OCI-LY7 (cell line): ENCODE measurements around the gene JAKMIP3. TPM values are rescaled to one million over a fixed set of nuclear protein-coding genes. Genes with fewer than 3 reads are reported as not detected.

Experiments
- BruUV-seq: library from RNA; stranded (reverse); fragments of 400-500 nt; replicated peaks from 2 replicates; lab custom pipeline; 2021; lab: Mats Ljungman, UMichigan
- CTCF ChIA-PET: fragments of 300-600 bp; sonication (Branson Sonifier 250); formaldehyde crosslinking; loops from one replicate; lab custom pipeline; 2022; ENCODE audit warnings: antibody characterized with exemption; ENCODE audit not compliant: unreplicated experiment; lab: Charles Lee
- POLR2A ChIA-PET: fragments of 300-600 bp; sonication (Branson Sonifier 250); formaldehyde crosslinking; loops from one replicate; lab custom pipeline; 2022; ENCODE audit warnings: antibody characterized with exemption; lab: Charles Lee
- DNase-seq: peaks from one replicate; pipeline ENCODE4 v3.0.0-alpha.2; 2015; ENCODE audit warnings: low spot score
- H2AFZ ChIP-seq: fragments of 200-600 bp; sonication (generic), shearing (Covaris generic); 2 replicates; pipeline ENCODE4 v1.6.1; 2014; ENCODE audit warnings: mild to moderate bottlenecking, antibody characterized with exemption, low read length, moderate library complexity
- H3K27ac ChIP-seq: fragments of 200-600 bp; sonication (generic); 2 replicates; pipeline ENCODE4 v1.5.1; 2014; ENCODE audit warnings: mixed run types, low read depth, mild to moderate bottlenecking, moderate library complexity, low read length, inconsistent platforms; ENCODE audit not compliant: poor library complexity, severe bottlenecking
- H3K36me3 ChIP-seq: fragments of 200-600 bp; sonication (generic); 2 replicates; pipeline ENCODE4 v1.6.1; 2014; ENCODE audit warnings: mild to moderate bottlenecking, antibody characterized with exemption, low read length, moderate library complexity, mixed read lengths; ENCODE audit not compliant: insufficient read depth
- H3K4me1 ChIP-seq: fragments of 200-600 bp; sonication (generic); 2 replicates; pipeline ENCODE4 v1.5.1; 2014; ENCODE audit warnings: mild to moderate bottlenecking, low read length; ENCODE audit not compliant: insufficient read depth, poor library complexity, severe bottlenecking
- H3K4me2 ChIP-seq: fragments of 200-600 bp; sonication (generic); 2 replicates; pipeline ENCODE4 v1.6.1; 2014; ENCODE audit warnings: mild to moderate bottlenecking, low read length
- H3K4me3 ChIP-seq: fragments of 200-600 bp; sonication (generic); 2 replicates; pipeline ENCODE4 v1.5.1; 2014; ENCODE audit warnings: mild to moderate bottlenecking, low read depth, low read length; ENCODE audit not compliant: poor library complexity, severe bottlenecking
- H3K79me2 ChIP-seq: fragments of 200-600 bp; sonication (generic); 2 replicates; pipeline ENCODE4 v1.6.1; 2016; ENCODE audit warnings: low read depth, mild to moderate bottlenecking, low read length, moderate library complexity, mixed read lengths; ENCODE audit not compliant: insufficient read depth
- H3K9me2 ChIP-seq: fragments of 200-600 bp; sonication (generic); 2 replicates; pipeline ENCODE4 v1.6.1; 2016; ENCODE audit warnings: mild to moderate bottlenecking, low read length, mixed read lengths; ENCODE audit not compliant: insufficient read depth
- H3K9me3 ChIP-seq: fragments of 200-600 bp; sonication (generic); 2 replicates; pipeline ENCODE4 v1.6.1; 2014; ENCODE audit warnings: mild to moderate bottlenecking, mixed run types, low read length, mixed read lengths
- H4K20me1 ChIP-seq: fragments of 200-600 bp; sonication (generic); 2 replicates; pipeline ENCODE4 v1.6.1; 2014; ENCODE audit warnings: mild to moderate bottlenecking, antibody characterized with exemption, low read length, moderate library complexity, mixed read lengths; ENCODE audit not compliant: insufficient read depth
- EZH2phosphoT487 ChIP-seq: fragments of 200-600 bp; sonication (generic); IDR thresholded peaks from 2 replicates; pipeline ENCODE4 v1.6.1; 2018; ENCODE audit warnings: low read depth, borderline replicate concordance, mild to moderate bottlenecking, mixed run types, antibody characterized with exemption, low read length, moderate library complexity, mixed read lengths
- intact Hi-C: fragments of 100-400 bp; cut with micrococcal nuclease; formaldehyde crosslinking; loops from one replicate; pipeline ENCODE4 v1.10.0; 2022; ENCODE audit not compliant: unreplicated experiment
- total RNA-seq, 2 experiments: library from RNA; depleted of rRNA in 1 of 2; stranded (reverse); fragments of >200 nt in 1 of 2; shearing (Covaris generic) in 1 of 2; gene quantifications; 2 replicates each; pipeline ENCODE4 v1.2.3, GENCODE V29; 2014 to 2022
- TF ChIP-seq, protein P1 (sequence below): fragments of 200-600 bp; sonication (generic); conservative IDR thresholded peaks from 2 replicates; pipeline ENCODE4 v1.5.1; 2014; ENCODE audit warnings: mild to moderate bottlenecking, antibody characterized with exemption, low read length, moderate library complexity, mixed read lengths

JAKMIP3 gene
- total RNA-seq, 2 experiments from 2014 or later: 0.54 to 0.89 TPM

GRCh38 chr10:132058793-132059759 lies 6.7 kb upstream of the JAKMIP3 start:
- intact Hi-C loops: no loop called here
- no peak overlapping the region for H2AFZ ChIP-seq
- no peaks in the 10 kb centered on the region for H3K4me1 ChIP-seq
- no peak overlapping the region for H3K4me2 ChIP-seq
- H3K79me2 ChIP-seq: no peaks in the 10 kb centered on the region
- POLR2A ChIA-PET: no interaction called here
- H3K36me3 ChIP-seq: no peaks in the 10 kb centered on the region
- H3K27ac ChIP-seq: no peak overlapping the region
- no TSS peak for BruUV-seq
- no peaks in the 10 kb centered on the region for H3K9me2 ChIP-seq
- no peak overlapping the region for H3K4me3 ChIP-seq
- no peaks in the 10 kb centered on the region for H4K20me1 ChIP-seq
- no peak for DNase-seq
- CTCF ChIA-PET: no interaction called here
- no peaks in the 10 kb centered on the region for H3K9me3 ChIP-seq
- TF ChIP-seq, protein P1, sequence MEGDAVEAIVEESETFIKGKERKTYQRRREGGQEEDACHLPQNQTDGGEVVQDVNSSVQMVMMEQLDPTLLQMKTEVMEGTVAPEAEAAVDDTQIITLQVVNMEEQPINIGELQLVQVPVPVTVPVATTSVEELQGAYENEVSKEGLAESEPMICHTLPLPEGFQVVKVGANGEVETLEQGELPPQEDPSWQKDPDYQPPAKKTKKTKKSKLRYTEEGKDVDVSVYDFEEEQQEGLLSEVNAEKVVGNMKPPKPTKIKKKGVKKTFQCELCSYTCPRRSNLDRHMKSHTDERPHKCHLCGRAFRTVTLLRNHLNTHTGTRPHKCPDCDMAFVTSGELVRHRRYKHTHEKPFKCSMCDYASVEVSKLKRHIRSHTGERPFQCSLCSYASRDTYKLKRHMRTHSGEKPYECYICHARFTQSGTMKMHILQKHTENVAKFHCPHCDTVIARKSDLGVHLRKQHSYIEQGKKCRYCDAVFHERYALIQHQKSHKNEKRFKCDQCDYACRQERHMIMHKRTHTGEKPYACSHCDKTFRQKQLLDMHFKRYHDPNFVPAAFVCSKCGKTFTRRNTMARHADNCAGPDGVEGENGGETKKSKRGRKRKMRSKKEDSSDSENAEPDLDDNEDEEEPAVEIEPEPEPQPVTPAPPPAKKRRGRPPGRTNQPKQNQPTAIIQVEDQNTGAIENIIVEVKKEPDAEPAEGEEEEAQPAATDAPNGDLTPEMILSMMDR: no peak
- no peak for TF ChIP-seq EZH2phosphoT487

DNA sequence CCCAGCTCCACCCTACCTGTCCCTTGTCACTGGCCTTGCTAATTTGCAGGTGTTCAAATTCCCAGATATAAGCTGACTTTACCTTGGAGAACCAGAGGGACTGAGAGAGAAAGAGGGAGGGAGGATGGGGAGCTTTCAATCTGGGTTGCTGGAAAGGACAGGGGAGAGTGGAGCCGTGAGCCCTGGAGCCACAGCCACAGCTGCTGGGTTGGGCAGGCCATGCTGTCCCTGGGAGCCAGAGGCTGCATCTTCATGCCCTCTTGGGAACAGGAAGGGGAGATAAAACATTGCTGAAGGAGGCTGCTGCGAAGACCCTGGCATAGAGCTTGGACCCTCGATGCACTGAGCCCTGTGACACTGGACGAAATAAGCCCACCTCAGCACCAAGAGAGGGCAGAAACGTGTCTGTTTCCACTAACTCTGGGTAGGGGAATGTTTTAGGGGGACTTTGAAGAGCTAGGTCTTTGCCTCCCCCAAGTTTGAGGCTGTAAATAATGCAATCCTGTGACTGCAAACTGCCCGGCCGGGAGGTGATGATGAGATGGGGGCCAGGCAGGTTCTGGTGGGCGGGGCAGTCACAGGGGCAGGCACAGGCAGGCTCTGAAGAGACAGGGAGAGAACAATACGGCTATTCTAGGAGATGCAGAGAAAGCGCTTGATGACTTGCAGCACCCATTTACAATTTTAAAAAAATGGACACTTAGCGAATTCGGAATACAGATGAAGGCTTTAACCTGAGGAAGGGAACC lies 5.8 kb upstream of the JAKMIP3 start:
- Histone ChIP-seq H3K36me3 (no peaks in the 10 kb centered on the region), H3K4me2 (no peak overlapping the region), H3K9me3 (no peaks in the 10 kb centered on the region), H3K79me2 (no peaks in the 10 kb centered on the region), H3K9me2 (no peaks in the 10 kb centered on the region), H2AFZ (no peak overlapping the region), H3K4me3 (no peak overlapping the region), H3K4me1 (no peaks in the 10 kb centered on the region), H3K27ac (no peak overlapping the region), H4K20me1 (no peaks in the 10 kb centered on the region)
- TF ChIP-seq, protein P1: no peak
- TF ChIP-seq EZH2phosphoT487: no peak
- intact Hi-C loops: no loop called here
- CTCF ChIA-PET: no interaction called here
- DNase-seq: no peak
- POLR2A ChIA-PET: no interaction called here
- no TSS peak for BruUV-seq
